ENCODE results near the gene MMAB. TPM values are rescaled to one million over a fixed set of nuclear protein-coding genes. Genes with fewer than 3 reads are reported as not detected.

The MMAB gene
- total and polyA plus RNA-seq, 2 of the 13 experiments (the other 11 are each of a cell fraction or from before 2014, with no cell fraction given), result 26.1 to 77.3 TPM

- TF ChIP-seq CTCF (CRISPR knock-in tag; IDR thresholded peaks at IDR 0.05) (peak; percentile 61), THAP8 (CRISPR knock-in tag; IDR thresholded peaks at IDR 0.05; ENCODE audit: borderline replicate concordance) (no peak)
Measured at GRCh38 chr12:109582636-109583035, 9.3 kb upstream of the MMAB start (continued).

GRCh38 chr12:109581856-109582255 lies 8.6 kb upstream of the MMAB start:
- Histone ChIP-seq H3K9ac (ENCODE audit: insufficient read depth, low read depth, low read length) (no peak overlapping the region), H3K27ac (ENCODE audit: extremely low read length, insufficient read depth, low read length) (no peak overlapping the region), H4K20me1 (ENCODE audit: insufficient read depth, low read length) (no peaks in the 10 kb centered on the region), H2AFZ (ENCODE audit: low read length) (no peak overlapping the region), H3K4me1 (ENCODE audit: insufficient read depth, low read length) (peaks cover 46% of the 10 kb centered on the region), H3K27me3 (ENCODE audit: control insufficient read depth in 1 of 2, insufficient read depth in 2 of 2, low read length in 2 of 2) (no peaks in the 10 kb centered on the region), H3K4me2 (ENCODE audit: low read depth, low read length) (no peak overlapping the region), H3K4me3 (replicated peaks in 1 of 3; ENCODE audit: insufficient read depth in 1 of 3, low read depth in 2 of 3, low read length in 3 of 3) (no peak overlapping the region), H3K36me3 (replicated peaks in 1 of 2; ENCODE audit: control insufficient read depth in 1 of 2, insufficient read depth in 2 of 2, low read length in 2 of 2) (peaks cover 16 to 61% of the 10 kb centered on the region in 2 experiments), H3K9me3 (ENCODE audit: low read length) (no peaks in the 10 kb centered on the region), H3K79me2 (ENCODE audit: insufficient read depth, low read length) (peaks cover 3% of the 10 kb centered on the region)
- POLR2A ChIA-PET, result no interaction called here
- no TSS peak for BruUV-seq (replicated peaks)
- CTCF ChIA-PET (ENCODE audit: low intra/inter-chr PET ratio, low total read pairs), result no interaction called here
- TF ChIP-seq KLF12 (CRISPR knock-in tag; IDR thresholded peaks at IDR 0.05; ENCODE audit: borderline replicate concordance) (no peak), PLRG1 (conservative IDR thresholded peaks at IDR 0.05) (no peak), ZFP36L1 (CRISPR knock-in tag; IDR thresholded peaks at IDR 0.05) (no peak), BORCS8-MEF2B (CRISPR knock-in tag; IDR thresholded peaks at IDR 0.05) (no peak), MAF1 (CRISPR knock-in tag; IDR thresholded peaks at IDR 0.05; ENCODE audit: borderline replicate concordance) (no peak), ATF6 (CRISPR knock-in tag; conservative IDR thresholded peaks at IDR 0.05) (no peak), ZNF253 (CRISPR knock-in tag; IDR thresholded peaks at IDR 0.05; ENCODE audit: borderline replicate concordance) (no peak), PTBP1 (IDR thresholded peaks at IDR 0.05; ENCODE audit: low read depth, low read length, poor library complexity, severe bottlenecking) (no peak), ZNF496 (CRISPR knock-in tag; IDR thresholded peaks at IDR 0.05; ENCODE audit: insufficient replicate concordance) (no peak)
- intact Hi-C loops (cut with micrococcal nuclease; ENCODE audit: unreplicated experiment) (no loop called here), in situ Hi-C loops (cut with HindIII; ENCODE audit: extremely low pct_ligation_motif_present, low pct_unique_long_range_greater_than_20kb) (no loop called here)
- no peak for FAIRE-seq
- no peak for ATAC-seq
- no peak for DNase-seq (ENCODE audit: low spot score)
- 98% methylated on average over 8 of the region's 8 CpGs for WGBS (ENCODE audit: low lambda C conversion rate)

Data from HepG2 (cell line).